Stimulated activated naive CD8-positive, alpha-beta T cell treated with anti-CD3 and anti-CD28 coated beads, Interleukin-15, Interleukin-2, amounts not matched to agents 100 ng/mL and 50 ng/mL, for 24 hours (primary cell): Measurements from ENCODE around the gene SLC66A1.

ENCODE experiments used
- H3K27ac Mint-ChIP-seq: one replicate; pipeline ENCODE4 v1.8.0; 2021; ENCODE audit warnings: mild to moderate bottlenecking, mixed read lengths
- H3K27me3 Mint-ChIP-seq: one replicate; pipeline ENCODE4 v1.8.0; 2021; ENCODE audit warnings: mixed read lengths
- H3K36me3 Mint-ChIP-seq: one replicate; pipeline ENCODE4 v1.8.0; 2021; ENCODE audit warnings: low read depth, mixed read lengths
- H3K4me1 Mint-ChIP-seq: one replicate; pipeline ENCODE4 v1.8.0; 2021; ENCODE audit warnings: low read depth, mixed read lengths
- H3K4me3 Mint-ChIP-seq: one replicate; pipeline ENCODE4 v1.8.0; 2021; ENCODE audit warnings: mild to moderate bottlenecking, mixed read lengths
- H3K9me3 Mint-ChIP-seq: one replicate; pipeline ENCODE4 v1.8.0; 2021; ENCODE audit warnings: mixed read lengths

Gene SLC66A1

DNA sequence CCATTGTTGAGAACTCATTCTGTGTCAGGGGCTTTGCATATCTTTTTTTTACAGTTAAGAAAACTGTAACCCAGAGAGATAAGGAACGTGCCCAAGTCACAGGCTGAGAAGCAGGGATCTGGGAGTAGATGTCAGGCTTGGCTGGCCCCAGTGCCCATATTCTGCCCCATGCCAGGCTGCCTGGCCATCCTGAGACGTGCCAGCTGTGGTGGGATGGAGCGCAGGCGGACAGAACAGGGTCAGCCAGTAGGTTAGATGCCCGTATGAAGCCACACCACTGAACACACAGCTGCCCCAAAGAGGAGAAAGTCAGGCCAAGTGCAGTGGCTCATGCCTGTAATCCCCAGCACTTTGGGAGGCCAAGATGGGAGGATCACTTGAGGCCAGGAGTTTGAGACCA, 55.9 kb downstream of the SLC66A1 start:
- Mint-ChIP-seq H3K4me1 (peaks cover 10% of the 10 kb centered on the region), H3K27ac (no peak overlapping the region), H3K9me3 (no peaks in the 10 kb centered on the region), H3K4me3 (no peak overlapping the region), H3K27me3 (no peaks in the 10 kb centered on the region), H3K36me3 (peaks cover 24% of the 10 kb centered on the region)

DNA sequence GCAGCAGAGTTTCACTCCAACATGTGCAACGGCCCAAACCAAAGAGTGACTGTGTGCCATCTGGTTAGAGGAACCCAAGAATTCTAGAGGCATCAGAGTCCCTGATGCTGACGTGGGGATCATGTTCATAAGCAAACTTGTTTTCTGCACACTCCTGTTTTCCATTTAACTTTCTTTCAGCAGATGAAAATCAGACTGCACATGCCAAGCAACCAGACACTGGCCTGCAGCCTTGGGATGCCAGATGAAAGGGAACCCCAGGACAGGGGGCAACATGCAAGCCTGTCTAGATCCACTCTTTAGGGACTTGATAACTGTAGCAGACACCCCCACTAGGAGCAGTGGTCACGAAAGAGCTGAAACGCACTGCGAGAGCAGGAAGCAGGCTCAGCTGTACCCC, 56.8 kb downstream of the SLC66A1 start:
- H3K4me1 Mint-ChIP-seq = peaks cover 6% of the 10 kb centered on the region
- no peaks in the 10 kb centered on the region for H3K9me3 Mint-ChIP-seq
- H3K4me3 Mint-ChIP-seq = no peak overlapping the region
- H3K27me3 Mint-ChIP-seq = no peaks in the 10 kb centered on the region
- no peak overlapping the region for H3K27ac Mint-ChIP-seq
- H3K36me3 Mint-ChIP-seq = peaks cover 21% of the 10 kb centered on the region

DNA sequence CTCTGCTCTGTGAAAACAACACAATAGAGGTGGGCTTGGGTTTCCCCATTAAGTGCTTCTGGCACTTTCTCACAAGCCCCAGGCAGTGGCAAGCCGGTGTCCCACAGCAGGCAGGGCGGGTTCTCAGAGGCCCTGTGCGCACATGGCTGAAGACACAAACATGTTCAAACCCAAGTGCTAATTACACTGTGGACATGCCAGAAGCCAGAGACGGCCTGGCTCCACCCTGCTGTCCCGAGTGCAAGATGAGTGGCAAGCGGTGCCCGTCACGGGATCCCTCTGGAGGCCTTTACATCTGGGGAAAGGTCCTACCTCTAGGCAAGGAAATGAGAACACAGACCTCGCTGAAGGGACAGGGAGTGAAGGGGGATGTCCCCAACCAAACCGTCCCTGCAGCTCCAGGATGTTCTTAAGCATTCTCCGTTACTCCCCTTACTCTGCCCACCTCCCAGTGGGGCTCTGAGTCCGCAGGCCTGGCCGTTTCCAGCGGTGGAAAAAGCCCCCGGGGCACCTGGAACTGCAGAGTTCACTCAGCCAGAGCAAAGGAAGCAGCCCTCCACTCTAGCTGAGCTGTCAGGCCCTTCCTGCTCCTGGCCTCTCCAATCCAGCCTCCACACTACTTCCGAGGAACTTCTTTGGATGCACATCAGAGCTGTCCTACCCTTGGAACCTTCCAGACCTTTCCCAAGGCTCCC, 57.4 kb downstream of the SLC66A1 start:
- Mint-ChIP-seq H3K27me3 (no peaks in the 10 kb centered on the region), H3K27ac (peak overlapping the region; percentile 45), H3K4me3 (no peak overlapping the region), H3K9me3 (no peaks in the 10 kb centered on the region), H3K4me1 (peaks cover 6% of the 10 kb centered on the region), H3K36me3 (peaks cover 17% of the 10 kb centered on the region)

DNA sequence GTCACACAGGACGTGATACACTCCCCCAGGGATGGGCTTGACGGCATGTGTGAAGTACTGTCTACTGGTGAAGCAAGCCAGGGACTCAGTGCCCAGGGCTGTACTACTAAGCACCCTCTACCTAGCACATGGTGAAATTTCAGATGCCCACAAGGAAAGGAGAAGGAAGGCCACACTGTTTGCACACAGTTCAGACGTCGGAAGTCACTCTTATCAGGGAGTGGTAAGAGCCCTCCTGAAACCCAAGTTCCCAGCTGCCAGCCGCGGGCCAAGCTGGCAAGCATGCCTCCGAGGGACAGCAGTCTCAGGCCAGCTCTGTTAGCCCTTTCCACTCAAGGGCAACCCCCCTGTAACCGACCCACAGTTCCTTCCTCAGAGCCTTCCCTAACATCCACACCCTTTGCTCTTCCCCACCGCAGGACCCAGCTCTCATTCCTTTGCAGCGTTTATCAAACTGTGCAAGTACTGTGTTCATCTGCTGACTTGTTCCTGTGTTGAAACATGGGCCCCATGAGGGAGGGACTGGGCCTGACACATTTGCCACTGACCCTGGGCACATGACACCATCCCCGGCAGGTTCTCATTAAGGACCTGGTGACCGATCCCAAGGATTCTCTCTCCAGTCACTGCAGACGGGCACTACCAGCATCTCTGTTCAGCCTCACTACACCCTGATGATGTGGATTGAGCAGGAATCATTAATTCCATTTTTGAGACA, 58.5 kb downstream of the SLC66A1 start:
- H3K27me3 Mint-ChIP-seq = no peaks in the 10 kb centered on the region
- H3K36me3 Mint-ChIP-seq = peaks cover 18% of the 10 kb centered on the region
- no peak overlapping the region for H3K4me3 Mint-ChIP-seq
- H3K4me1 Mint-ChIP-seq = peaks cover 7% of the 10 kb centered on the region
- no peaks in the 10 kb centered on the region for H3K9me3 Mint-ChIP-seq
- H3K27ac Mint-ChIP-seq = peak overlapping the region; percentile 1

DNA sequence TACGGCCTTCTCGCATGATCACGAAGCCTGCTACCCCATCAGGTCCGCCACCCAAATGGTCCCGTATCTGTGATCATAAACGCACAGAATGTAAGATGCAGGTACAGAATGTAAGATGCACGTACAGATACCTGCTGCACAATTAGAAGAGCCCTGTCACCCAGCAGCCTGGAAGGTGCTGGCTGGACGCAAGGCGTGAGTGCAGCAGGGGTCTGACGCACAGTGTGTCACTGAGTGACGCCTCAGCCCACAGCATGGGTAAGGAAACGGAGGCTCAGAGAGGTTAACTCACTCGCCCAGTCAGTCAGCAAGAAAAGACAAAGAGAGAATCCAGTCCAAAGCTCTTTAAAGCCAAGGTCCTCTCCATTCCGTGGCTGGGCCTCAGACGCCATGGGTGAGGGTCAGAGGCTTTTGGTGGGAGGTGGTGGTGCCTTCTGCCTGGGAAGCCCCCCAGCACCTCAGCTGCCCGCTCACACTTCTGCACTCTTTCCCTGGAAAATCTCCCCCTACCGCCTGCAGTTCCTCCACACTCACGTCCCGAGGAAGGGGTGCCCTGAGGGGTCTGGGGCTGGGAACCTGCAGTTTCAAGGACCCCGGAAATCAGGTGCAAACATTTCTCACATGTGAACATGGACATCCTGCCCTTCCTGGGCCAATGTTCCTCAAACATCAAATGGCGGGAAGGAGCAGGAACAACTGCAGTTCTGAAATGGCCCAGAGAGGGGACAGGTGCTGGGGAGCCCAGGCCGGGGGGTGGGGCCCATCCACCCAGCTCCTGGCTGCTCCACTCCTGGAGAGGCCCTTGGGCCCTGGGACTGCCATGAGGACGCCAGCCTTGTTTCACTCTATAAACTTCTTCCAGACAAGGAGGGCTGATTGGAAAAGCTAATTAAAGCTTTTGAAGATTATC, 59.4 kb downstream of the SLC66A1 start:
- H3K27me3 Mint-ChIP-seq = no peaks in the 10 kb centered on the region
- no peaks in the 10 kb centered on the region for H3K9me3 Mint-ChIP-seq
- H3K36me3 Mint-ChIP-seq = peaks cover 22% of the 10 kb centered on the region
- peaks cover 13% of the 10 kb centered on the region for H3K4me1 Mint-ChIP-seq
- H3K27ac Mint-ChIP-seq = no peak overlapping the region
- H3K4me3 Mint-ChIP-seq = no peak overlapping the region

DNA sequence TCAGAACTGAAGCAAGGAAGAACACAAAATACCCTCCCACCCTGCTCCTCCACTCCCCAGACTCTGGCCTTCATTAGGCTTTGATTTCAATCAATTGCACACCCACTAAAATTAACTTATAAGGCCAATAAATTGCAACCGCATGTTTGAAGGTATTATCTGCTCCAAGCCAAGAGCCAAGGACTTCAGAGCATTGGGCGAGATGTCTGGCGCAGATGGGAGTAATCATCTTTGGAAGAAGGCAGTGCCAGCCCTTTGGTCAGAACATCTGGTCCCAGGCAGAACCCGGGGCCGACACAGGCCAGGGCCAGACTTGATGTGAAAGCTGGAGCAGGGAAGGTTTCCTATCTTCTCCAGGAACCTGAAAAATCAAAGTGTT, 60.0 kb downstream of the SLC66A1 start:
- peaks cover 28% of the 10 kb centered on the region for H3K36me3 Mint-ChIP-seq
- H3K4me3 Mint-ChIP-seq = no peak overlapping the region
- peaks cover 18% of the 10 kb centered on the region for H3K4me1 Mint-ChIP-seq
- H3K27me3 Mint-ChIP-seq = no peaks in the 10 kb centered on the region
- no peaks in the 10 kb centered on the region for H3K9me3 Mint-ChIP-seq
- peak overlapping the region; percentile 26 for H3K27ac Mint-ChIP-seq

DNA sequence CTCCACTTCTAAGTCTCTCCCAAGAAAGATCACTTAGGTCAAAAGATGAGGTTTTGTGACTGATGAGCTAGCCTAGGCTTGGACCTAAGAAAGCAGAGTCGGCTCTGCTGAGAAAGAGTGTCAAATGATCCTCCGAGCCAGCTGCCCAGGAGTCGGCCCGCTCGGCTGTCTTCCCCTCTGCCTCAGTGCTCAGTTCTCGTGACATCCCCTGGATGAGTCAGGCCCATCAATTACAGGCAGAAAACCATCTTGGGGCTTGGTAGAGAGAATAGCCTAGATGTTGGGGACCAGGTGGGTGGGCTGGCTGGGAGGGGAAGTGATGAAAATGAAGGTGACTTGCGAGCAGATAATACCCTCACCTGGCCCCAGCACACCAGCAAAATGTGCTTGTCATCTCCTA, 60.5 kb downstream of the SLC66A1 start:
- peaks cover 20% of the 10 kb centered on the region for H3K4me1 Mint-ChIP-seq
- no peak overlapping the region for H3K4me3 Mint-ChIP-seq
- no peaks in the 10 kb centered on the region for H3K27me3 Mint-ChIP-seq
- no peaks in the 10 kb centered on the region for H3K9me3 Mint-ChIP-seq
- H3K36me3 Mint-ChIP-seq = peaks cover 30% of the 10 kb centered on the region
- H3K27ac Mint-ChIP-seq = peak overlapping the region; percentile 26

DNA sequence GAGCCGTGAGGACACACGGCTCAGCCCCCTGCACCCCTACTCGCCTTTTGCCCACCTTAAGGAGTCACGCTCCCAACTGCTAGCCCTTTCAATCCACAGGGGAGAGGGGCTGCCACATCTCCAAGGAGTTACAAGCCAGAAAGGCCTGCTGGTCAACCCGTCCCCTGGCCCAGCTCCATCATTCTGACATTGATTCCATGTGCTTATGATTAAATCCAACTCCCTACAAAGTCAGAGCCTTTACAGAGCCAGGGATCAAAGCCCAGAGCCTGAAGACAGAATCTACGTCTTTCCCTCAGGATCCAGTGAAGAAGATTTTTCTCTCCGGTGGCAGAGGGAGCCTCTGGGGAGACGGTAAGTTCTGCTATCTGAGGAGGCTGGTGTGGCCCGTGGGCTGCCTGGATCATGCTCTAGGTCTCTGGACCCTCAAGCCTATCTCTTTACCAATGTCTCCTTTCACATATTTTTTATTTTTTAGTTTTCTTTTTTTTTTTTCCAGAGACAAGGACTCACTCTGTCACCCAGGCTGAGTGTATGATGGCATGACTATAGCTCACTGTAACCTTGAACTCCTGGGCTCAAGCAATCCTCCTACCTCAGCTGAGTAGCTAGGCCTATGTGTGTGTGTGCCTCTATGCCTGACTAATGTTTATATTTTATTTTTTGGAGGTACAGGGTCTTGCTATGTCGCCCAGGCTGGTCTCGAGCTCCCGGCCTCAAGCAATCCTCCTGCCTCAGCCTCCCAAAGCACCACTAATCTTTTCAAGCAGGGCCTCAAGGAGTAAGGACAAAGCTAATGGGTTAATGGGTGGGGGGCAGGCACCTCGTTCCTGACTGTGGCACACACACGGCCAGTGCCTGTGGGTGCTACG, 61.3 kb downstream of the SLC66A1 start:
- no peaks in the 10 kb centered on the region for H3K27me3 Mint-ChIP-seq
- peaks cover 39% of the 10 kb centered on the region for H3K36me3 Mint-ChIP-seq
- no peaks in the 10 kb centered on the region for H3K9me3 Mint-ChIP-seq
- no peak overlapping the region for H3K4me3 Mint-ChIP-seq
- H3K27ac Mint-ChIP-seq = no peak overlapping the region
- peaks cover 28% of the 10 kb centered on the region for H3K4me1 Mint-ChIP-seq

DNA sequence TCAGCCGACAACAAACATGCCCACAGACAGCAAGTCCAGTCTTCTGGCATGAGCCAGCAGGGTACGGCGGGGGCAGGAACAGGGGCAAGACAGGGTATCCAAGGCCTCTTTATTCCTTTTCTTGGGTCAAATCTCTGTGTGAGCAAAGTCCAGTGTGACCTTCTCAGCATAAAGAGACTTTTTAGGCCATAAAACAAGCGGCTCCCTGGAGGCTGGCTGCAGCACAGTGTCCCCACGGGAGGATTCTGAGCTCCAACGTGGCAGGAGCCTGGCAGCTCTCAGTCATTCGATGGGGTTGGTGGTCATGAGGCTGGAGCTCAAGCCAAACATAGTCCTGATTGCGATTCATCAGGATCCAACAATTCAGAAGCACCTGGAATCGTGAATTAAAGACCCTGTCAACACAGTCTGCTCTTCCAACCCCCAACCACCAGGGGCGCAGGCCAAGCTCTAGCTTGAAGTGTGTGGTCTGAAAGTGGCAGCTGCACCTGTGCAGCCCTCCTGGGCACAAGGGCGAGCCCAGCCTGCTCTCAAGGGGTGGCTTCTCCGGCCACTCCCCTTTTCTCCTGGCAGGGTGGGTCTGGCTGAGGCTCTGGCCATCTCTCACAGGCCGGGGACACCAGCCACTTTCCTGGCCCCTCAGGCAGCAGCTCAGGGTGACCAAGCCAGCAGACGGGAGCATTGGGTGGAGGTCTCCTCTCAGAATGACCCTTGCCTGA, 62.1 kb downstream of the SLC66A1 start:
- Mint-ChIP-seq H3K4me3 (no peak overlapping the region), H3K27me3 (no peaks in the 10 kb centered on the region), H3K4me1 (peaks cover 34% of the 10 kb centered on the region), H3K27ac (no peak overlapping the region), H3K36me3 (peaks cover 38% of the 10 kb centered on the region), H3K9me3 (no peaks in the 10 kb centered on the region)

DNA sequence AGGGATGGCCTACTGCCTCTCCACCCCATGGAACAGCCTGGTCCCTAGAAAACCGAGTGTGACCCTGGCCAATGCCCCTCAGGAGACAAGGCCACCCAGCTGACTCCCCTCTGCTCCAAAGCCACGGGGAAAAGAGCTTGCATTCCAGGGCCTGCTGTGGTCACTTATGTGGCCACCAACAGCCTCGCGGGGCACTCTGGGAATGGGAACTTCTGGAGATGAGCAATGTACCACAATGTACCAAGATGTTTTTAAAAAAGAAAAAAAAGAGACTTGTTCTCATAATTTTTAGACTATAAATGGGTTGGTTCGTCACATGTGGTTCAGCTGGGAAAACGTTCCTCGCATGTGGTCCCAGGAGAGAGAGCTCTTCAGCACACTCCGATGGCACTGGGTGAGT, 62.8 kb downstream of the SLC66A1 start:
- H3K4me1 Mint-ChIP-seq = peaks cover 39% of the 10 kb centered on the region
- H3K36me3 Mint-ChIP-seq = peaks cover 44% of the 10 kb centered on the region
- no peak overlapping the region for H3K4me3 Mint-ChIP-seq

DNA sequence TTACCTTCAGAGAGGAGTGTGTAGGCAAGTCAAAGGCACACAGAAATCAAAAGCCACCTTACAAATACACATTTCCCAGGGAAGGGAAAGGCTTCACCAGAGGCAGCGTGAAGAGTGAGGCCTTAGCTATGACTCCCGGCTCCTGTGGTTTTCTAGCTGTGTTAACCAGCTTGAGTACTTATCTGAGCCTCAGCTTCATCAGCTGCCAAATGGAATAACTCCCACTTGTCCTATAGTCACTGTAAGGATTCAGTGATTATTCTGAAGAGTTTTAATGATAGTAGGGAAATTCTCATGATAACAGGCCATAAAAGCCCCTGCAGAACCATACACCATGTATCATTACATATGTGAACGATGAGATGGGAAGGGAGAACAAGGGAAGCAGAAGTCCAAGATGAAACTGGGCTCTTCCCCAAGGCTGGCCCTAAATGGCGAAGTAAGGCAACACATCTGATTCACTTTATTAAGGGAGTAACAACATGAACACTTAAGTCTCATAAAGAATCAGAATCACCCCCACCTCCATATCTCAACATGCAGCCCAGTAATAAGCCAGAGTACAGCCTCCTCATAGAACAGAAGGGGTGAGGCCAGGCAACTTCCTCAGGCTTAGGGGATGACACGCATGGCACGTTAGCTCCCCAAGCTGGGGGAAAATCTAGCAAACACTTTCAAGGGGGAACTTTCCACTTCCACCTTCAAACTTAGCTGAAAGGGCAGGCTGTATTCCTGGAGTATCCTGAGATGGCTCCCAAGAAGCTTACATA, 63.7 kb downstream of the SLC66A1 start:
- H3K4me3 Mint-ChIP-seq = no peak overlapping the region
- peaks cover 36% of the 10 kb centered on the region for H3K4me1 Mint-ChIP-seq
- H3K9me3 Mint-ChIP-seq = no peaks in the 10 kb centered on the region
- peak overlapping the region; percentile 65 for H3K27ac Mint-ChIP-seq
- peaks cover 53% of the 10 kb centered on the region for H3K36me3 Mint-ChIP-seq
- H3K27me3 Mint-ChIP-seq = no peaks in the 10 kb centered on the region

More for the DNA sequence above, 62.8 kb downstream of the SLC66A1 start:
- Mint-ChIP-seq H3K27me3 (no peaks in the 10 kb centered on the region), H3K27ac (no peak overlapping the region), H3K9me3 (no peaks in the 10 kb centered on the region)

DNA sequence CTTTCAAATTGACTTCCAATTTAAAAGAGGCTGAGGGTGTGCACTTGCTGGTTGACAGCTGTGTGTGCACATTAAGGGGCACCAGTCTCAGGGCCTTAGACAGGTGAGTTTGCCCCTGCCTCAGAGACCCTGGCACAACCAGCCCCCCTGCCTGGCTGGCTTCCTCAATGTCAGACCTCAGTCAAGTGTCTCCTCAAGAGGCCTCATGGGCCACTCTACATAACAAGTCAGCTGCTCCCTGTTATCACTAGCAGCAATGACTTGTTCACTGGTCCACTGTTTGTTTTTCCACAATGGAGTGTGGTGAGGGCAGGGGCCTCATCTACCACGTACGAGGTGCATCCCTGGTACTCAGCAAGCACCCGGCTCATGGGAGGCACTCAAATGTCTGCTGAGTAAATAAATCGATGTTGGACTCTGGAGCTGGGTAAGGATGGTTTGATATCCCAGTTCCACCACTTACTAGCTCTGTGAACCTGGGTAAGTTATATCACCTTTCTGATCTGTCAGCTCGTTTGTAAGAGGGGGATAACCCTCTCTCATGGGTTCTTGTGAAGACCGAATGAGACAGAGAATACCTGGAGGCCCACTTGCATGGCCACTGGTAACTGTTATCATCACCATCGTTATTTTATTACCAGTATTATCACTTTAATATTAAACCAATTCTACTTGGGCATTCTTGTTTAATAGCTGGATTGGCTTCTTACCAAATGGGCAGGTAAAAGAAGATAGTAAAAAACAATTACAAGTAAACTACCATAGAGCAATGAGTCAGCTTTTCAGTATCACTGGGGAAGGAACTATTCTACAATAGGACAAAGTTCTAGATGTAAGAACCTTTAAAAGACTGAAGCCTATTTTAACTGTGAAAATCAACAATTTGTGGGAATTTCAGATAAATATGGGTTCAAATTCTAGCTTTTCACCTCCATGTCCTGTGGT, 64.6 kb downstream of the SLC66A1 start:
- no peak overlapping the region for H3K4me3 Mint-ChIP-seq
- H3K36me3 Mint-ChIP-seq = peaks cover 61% of the 10 kb centered on the region
- no peaks in the 10 kb centered on the region for H3K27me3 Mint-ChIP-seq
- H3K9me3 Mint-ChIP-seq = no peaks in the 10 kb centered on the region
- no peak overlapping the region for H3K27ac Mint-ChIP-seq
- H3K4me1 Mint-ChIP-seq = peaks cover 36% of the 10 kb centered on the region
